Neuronal stem cell (in vitro differentiated cells): Measurements from ENCODE around the gene CADM2.

Source experiments
- DNase-seq: peaks from one replicate; pipeline ENCODE4 v3.0.0-alpha.2; 2013; ENCODE audit warnings: low spot score
- H2AFZ ChIP-seq: one replicate; pipeline ENCODE4 v1.6.1; 2013; ENCODE audit warnings: mild to moderate bottlenecking, low read length, inconsistent platforms
- H2AK5ac ChIP-seq: 2 replicates; pipeline ENCODE4 v1.6.1; 2013; ENCODE audit warnings: low read depth, mild to moderate bottlenecking, inconsistent platforms, low read length, moderate library complexity, mixed read lengths
- H2BK120ac ChIP-seq: 2 replicates; pipeline ENCODE4 v1.6.1; 2013; ENCODE audit warnings: low read depth, mild to moderate bottlenecking, inconsistent platforms, low read length, moderate library complexity, mixed read lengths
- H2BK12ac ChIP-seq: one replicate; pipeline ENCODE4 v1.6.1; 2013; ENCODE audit warnings: low read length, inconsistent platforms
- H2BK15ac ChIP-seq: 2 replicates; pipeline ENCODE4 v1.6.1; 2013; ENCODE audit warnings: mild to moderate bottlenecking, low read length, inconsistent platforms, mixed read lengths
- H2BK5ac ChIP-seq: one replicate; pipeline ENCODE4 v1.6.1; 2013; ENCODE audit warnings: inconsistent platforms, mild to moderate bottlenecking, low read length, moderate library complexity
- H3K14ac ChIP-seq: one replicate; pipeline ENCODE4 v1.6.1; 2013; ENCODE audit warnings: low read length, inconsistent platforms
- H3K18ac ChIP-seq: 2 replicates; pipeline ENCODE4 v1.6.1; 2013; ENCODE audit warnings: low read length, inconsistent platforms
- H3K23ac ChIP-seq: 2 replicates; pipeline ENCODE4 v1.6.1; 2013; ENCODE audit warnings: low read depth, mild to moderate bottlenecking, mixed read lengths, low read length, inconsistent platforms; ENCODE audit not compliant: poor library complexity
- H3K27ac ChIP-seq: replicated peaks from 3 replicates; pipeline ENCODE4 v1.5.1; 2013; ENCODE audit warnings: low read length, inconsistent platforms
- H3K27me3 ChIP-seq, 3 experiments: 2 replicates each; pipeline ENCODE4 v1.6.1; 2013; ENCODE audit warnings: low read length in 3 of 3, mild to moderate bottlenecking in 2 of 3, inconsistent platforms in 1 of 3, low read depth in 1 of 3, mixed read lengths in 1 of 3, moderate library complexity in 1 of 3; ENCODE audit not compliant: control insufficient read depth in 3 of 3, insufficient read depth in 3 of 3
- H3K36me3 ChIP-seq, 2 donors: replicated peaks in 1 of 2; 2 replicates each; pipeline ENCODE4 v1.6.1; 2013; ENCODE audit warnings: low read length in 2 of 2; ENCODE audit not compliant: control insufficient read depth in 2 of 2, insufficient read depth in 2 of 2
- H3K4ac ChIP-seq: 2 replicates; pipeline ENCODE4 v1.6.1; 2013; ENCODE audit warnings: inconsistent platforms, mild to moderate bottlenecking, low read length, moderate library complexity
- H3K4me1 ChIP-seq, 2 donors: 1 replicate in 1 of 2; 2 replicates in 1 of 2; pipeline ENCODE4 v1.6.1; 2013; ENCODE audit warnings: low read length in 2 of 2, low read depth in 1 of 2; ENCODE audit not compliant: control insufficient read depth in 2 of 2, insufficient read depth in 1 of 2
- H3K4me2 ChIP-seq: one replicate; pipeline ENCODE4 v1.6.1; 2013; ENCODE audit warnings: mild to moderate bottlenecking, low read length, inconsistent platforms; ENCODE audit not compliant: insufficient read depth, poor library complexity, severe bottlenecking
- H3K4me3 ChIP-seq, 2 donors: 2 replicates each; pipeline ENCODE4 v1.5.1; 2013; ENCODE audit warnings: low read length in 2 of 2, mild to moderate bottlenecking in 2 of 2, inconsistent platforms in 1 of 2, moderate library complexity in 1 of 2
- H3K79me1 ChIP-seq: one replicate; pipeline ENCODE4 v1.6.1; 2013; ENCODE audit warnings: low read depth, mild to moderate bottlenecking, inconsistent platforms, low read length, moderate library complexity
- H3K9ac ChIP-seq: one replicate; pipeline ENCODE4 v1.6.1; 2013; ENCODE audit warnings: mild to moderate bottlenecking, low read depth, low read length, inconsistent platforms; ENCODE audit not compliant: poor library complexity
- H3K9me3 ChIP-seq, 2 donors: replicated peaks in 1 of 2; 2 replicates each; pipeline versions ENCODE3 to v1.6.1; 2013; ENCODE audit warnings: low read length in 2 of 2, mild to moderate bottlenecking in 2 of 2, inconsistent platforms in 1 of 2, low read depth in 1 of 2, mixed read lengths in 1 of 2, moderate library complexity in 1 of 2; ENCODE audit not compliant: control insufficient read depth in 2 of 2, insufficient read depth in 1 of 2
- H4K8ac ChIP-seq: one replicate; pipeline ENCODE4 v1.6.1; 2013; ENCODE audit warnings: low read depth, mild to moderate bottlenecking, inconsistent platforms, low read length, moderate library complexity
- H4K91ac ChIP-seq: one replicate; pipeline ENCODE4 v1.6.1; 2013; ENCODE audit warnings: low read length, low read depth, mild to moderate bottlenecking, inconsistent platforms; ENCODE audit not compliant: poor library complexity
- WGBS, 2 donors: extraction: QIAGEN DNeasy Blood & Tissue Kit; methylation state at CpG; one replicate each; pipeline ENCODE4 v1.1.7; 2013; ENCODE audit warnings: missing lambda C conversion rate in 2 of 2, mixed read lengths in 1 of 2; ENCODE audit not compliant: insufficient read length in 2 of 2, insufficient replicate concordance in 1 of 2; ENCODE audit errors: extremely low coverage in 2 of 2; 5-methylcytosine and 5-hydroxymethylcytosine counted together

The CADM2 gene

DNA sequence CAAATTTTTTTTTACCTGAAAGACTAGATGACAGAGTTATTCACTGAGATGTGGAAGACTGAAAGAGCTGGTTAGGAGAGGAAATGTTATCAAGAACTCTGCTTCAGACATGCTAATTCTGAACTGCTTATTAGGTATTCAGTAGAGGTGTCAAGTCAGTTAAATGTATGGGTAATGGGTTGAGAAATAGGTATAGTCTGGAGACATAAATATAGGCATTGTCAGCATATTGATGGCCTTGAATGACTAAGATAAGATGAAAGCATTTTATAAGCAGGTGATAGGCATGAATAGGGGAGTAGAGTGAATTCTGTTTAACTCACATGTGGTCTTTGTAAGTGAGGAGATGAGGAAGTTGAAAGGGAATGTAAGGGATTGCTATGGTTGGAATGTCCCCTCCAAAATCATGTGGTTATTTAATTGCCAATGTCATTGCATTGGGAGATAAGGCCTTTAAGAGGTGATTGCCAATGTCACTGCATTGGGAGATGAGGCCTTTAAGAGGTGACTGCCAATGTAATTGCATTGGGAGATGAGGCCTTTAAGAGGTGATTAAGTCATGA lies 904.2 kb downstream of the CADM2 start:
- H3K14ac ChIP-seq = no peak overlapping the region
- no peak overlapping the region for H4K91ac ChIP-seq
- no peak overlapping the region for H2BK120ac ChIP-seq
- H3K27me3 ChIP-seq = no peaks in the 10 kb centered on the region
- H3K27ac ChIP-seq = no peak overlapping the region
- H3K9ac ChIP-seq = no peak overlapping the region
- no peak overlapping the region for H3K4ac ChIP-seq
- no peaks in the 10 kb centered on the region for H3K79me1 ChIP-seq
- H2AFZ ChIP-seq = no peak overlapping the region
- no peaks in the 10 kb centered on the region for H3K36me3 ChIP-seq
- no peak overlapping the region for H3K4me2 ChIP-seq
- no peak overlapping the region for H2BK5ac ChIP-seq
- no peak overlapping the region for H3K4me3 ChIP-seq
- no peak overlapping the region for H3K18ac ChIP-seq
- DNase-seq = no peak
- H2BK15ac ChIP-seq = no peak overlapping the region
- no peak overlapping the region for H4K8ac ChIP-seq
- no peak overlapping the region for H2BK12ac ChIP-seq
- peaks cover 0 to 3% of the 10 kb centered on the region in 2 donors for H3K4me1 ChIP-seq
- H2AK5ac ChIP-seq = no peak overlapping the region
- H3K23ac ChIP-seq = no peak overlapping the region
- H3K9me3 ChIP-seq = no peaks in the 10 kb centered on the region

DNA sequence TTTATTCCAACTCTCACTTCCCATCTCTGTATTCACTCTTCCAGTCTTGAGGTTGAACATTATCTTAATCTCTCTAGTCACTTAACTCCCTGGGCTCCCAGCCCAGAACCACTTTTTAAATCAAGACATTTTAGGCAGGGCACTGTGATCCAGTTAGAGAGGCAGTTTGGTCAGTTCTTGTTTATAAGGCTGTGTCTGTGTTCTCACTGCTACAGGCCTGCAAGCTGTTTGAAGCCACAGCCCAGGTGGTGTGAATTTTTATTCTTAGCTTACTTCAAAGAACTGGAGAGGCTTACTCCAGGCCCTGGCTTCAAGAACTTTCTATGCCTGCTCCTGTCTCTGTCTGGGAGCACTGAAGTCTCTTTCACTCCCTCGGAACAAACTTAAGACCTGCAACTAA lies 906.1 kb downstream of the CADM2 start:
- Histone ChIP-seq H3K79me1 (no peaks in the 10 kb centered on the region), H3K14ac (no peak overlapping the region), H3K23ac (no peak overlapping the region), H2BK5ac (no peak overlapping the region), H3K9me3 (no peaks in the 10 kb centered on the region), H3K4me1 (peaks cover 0 to 3% of the 10 kb centered on the region in 2 donors), H2BK15ac (no peak overlapping the region), H3K27ac (no peak overlapping the region), H4K8ac (no peak overlapping the region), H3K4me2 (no peak overlapping the region), H2AFZ (peak overlapping the region; percentile 72), H3K36me3 (no peaks in the 10 kb centered on the region), H2BK12ac (no peak overlapping the region), H3K18ac (no peak overlapping the region), H3K27me3 (no peaks in the 10 kb centered on the region), H2BK120ac (no peak overlapping the region), H3K4ac (no peak overlapping the region), H3K9ac (no peak overlapping the region), H2AK5ac (no peak overlapping the region), H3K4me3 (no peak overlapping the region), H4K91ac (no peak overlapping the region)
- no CpG with 5 or more reads among the region's 1 CpG for WGBS, 2 donors
- DNase-seq = no peak

DNA sequence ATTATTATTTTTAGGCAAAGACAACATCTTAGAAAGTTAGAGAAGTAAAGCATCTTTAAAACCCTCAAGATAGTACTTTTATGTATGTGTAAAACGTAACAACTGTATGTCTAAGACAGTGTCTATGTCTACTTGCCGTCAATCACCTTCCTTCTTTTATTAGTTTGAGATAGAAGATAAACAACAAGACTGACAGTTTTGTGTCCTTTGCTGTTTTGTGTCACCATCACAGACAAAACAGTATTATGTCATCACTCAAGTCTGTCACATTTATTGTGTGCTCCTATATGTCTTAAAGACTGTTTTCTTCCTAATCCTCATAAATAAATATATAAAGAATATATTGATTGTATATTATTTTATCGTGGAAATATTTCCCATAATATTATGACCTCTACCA lies 908.3 kb downstream of the CADM2 start:
- H2BK15ac ChIP-seq = no peak overlapping the region
- WGBS, 2 donors = no CpG with 5 or more reads among the region's 3 CpGs
- H2AFZ ChIP-seq = no peak overlapping the region

DNA sequence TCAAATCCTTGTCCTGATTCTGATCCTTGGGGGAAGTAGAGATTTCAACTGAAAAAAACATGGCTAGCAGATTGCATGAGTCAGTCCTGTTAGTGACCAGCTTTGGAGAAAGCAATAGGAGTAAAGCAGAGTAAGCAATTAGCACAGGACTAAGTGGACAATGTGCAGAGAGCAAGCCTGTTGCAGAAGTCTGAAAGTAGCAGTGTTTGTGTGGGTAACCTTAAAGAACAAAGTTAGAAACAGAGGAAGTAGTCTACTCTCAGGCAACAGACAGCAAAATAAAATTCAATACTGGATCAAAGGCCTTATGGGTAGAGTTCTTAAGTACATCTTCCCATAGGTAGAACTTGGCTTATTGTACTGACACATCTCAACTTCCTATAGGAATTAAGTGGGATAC lies 916.8 kb downstream of the CADM2 start:
- Histone ChIP-seq H3K36me3 (no peaks in the 10 kb centered on the region), H3K9ac (no peak overlapping the region), H3K9me3 (no peaks in the 10 kb centered on the region), H3K27me3 (no peaks in the 10 kb centered on the region), H3K79me1 (no peaks in the 10 kb centered on the region), H4K91ac (no peak overlapping the region), H3K4me3 (no peak overlapping the region), H3K23ac (no peak overlapping the region), H2BK5ac (no peak overlapping the region), H2AK5ac (no peak overlapping the region), H2BK120ac (no peak overlapping the region), H3K14ac (no peak overlapping the region), H3K4me1 (no peaks in the 10 kb centered on the region), H3K4ac (no peak overlapping the region), H3K18ac (no peak overlapping the region), H3K4me2 (no peak overlapping the region), H2BK12ac (no peak overlapping the region), H4K8ac (no peak overlapping the region), H3K27ac (no peak overlapping the region), H2BK15ac (no peak overlapping the region), H2AFZ (no peak overlapping the region)
- no peak for DNase-seq

More for the DNA sequence above, 908.3 kb downstream of the CADM2 start:
- no peak overlapping the region for H3K14ac ChIP-seq
- H2BK12ac ChIP-seq = no peak overlapping the region
- no peaks in the 10 kb centered on the region for H3K27me3 ChIP-seq
- H4K8ac ChIP-seq = no peak overlapping the region
- no peak for DNase-seq
- H3K4me3 ChIP-seq = no peak overlapping the region
- H2AK5ac ChIP-seq = no peak overlapping the region
- no peak overlapping the region for H2BK5ac ChIP-seq
- H3K36me3 ChIP-seq = no peaks in the 10 kb centered on the region
- no peak overlapping the region for H3K4me2 ChIP-seq
- no peaks in the 10 kb centered on the region for H3K9me3 ChIP-seq
- H3K79me1 ChIP-seq = no peaks in the 10 kb centered on the region
- no peak overlapping the region for H3K23ac ChIP-seq
- H4K91ac ChIP-seq = no peak overlapping the region
- no peak overlapping the region for H3K9ac ChIP-seq
- H3K4ac ChIP-seq = no peak overlapping the region
- H3K27ac ChIP-seq = no peak overlapping the region
- no peak overlapping the region for H2BK120ac ChIP-seq
- H3K4me1 ChIP-seq = peaks cover 0 to 3% of the 10 kb centered on the region in 2 donors
- no peak overlapping the region for H3K18ac ChIP-seq
